HG02973 (cell line): ENCODE measurements around the gene ZFPL1.
"Not testable (repeated sequence)": the region's sequence is repeated elsewhere in the genome, so short reads cannot be mapped to it uniquely, and the experiment has no call there.

Source experiments
- ATAC-seq: cut with Tn5 transposase; IDR thresholded peaks from one replicate; pipeline ENCODE4 v1.9.1; 2021; ENCODE audit warnings: moderate library complexity; ENCODE audit not compliant: unreplicated experiment

Gene ZFPL1

GRCh38 chr11:65113839-65114238 is 29.8 kb downstream of the ZFPL1 start:
- ATAC-seq, result no peak

GRCh38 chr11:65114538-65115171 is 30.6 kb downstream of the ZFPL1 start:
- no peak for ATAC-seq

- ATAC-seq, result no peak
Observed at GRCh38 chr11:65115361-65116082, 31.5 kb downstream of the ZFPL1 start.

GRCh38 chr11:65116370-65117205 is 32.6 kb downstream of the ZFPL1 start:
- no peak for ATAC-seq

- ATAC-seq, result peak; percentile 48
Observed at GRCh38 chr11:65117206-65118096, 33.4 kb downstream of the ZFPL1 start, which contains the start of gene ZNHIT2. Gene ZNHIT2, minus strand, starts transcription at chr11:65117701. Its CDS starts 48 bp downstream, at chr11:65117653.

GRCh38 chr11:65118097-65118837 is 34.2 kb downstream of the ZFPL1 start:
- no peak for ATAC-seq

- not testable (repeated sequence) for ATAC-seq
Observed at GRCh38 chr11:65118891-65119669, 35.1 kb downstream of the ZFPL1 start.

- ATAC-seq, result no peak
Observed at GRCh38 chr11:65119670-65119995, 35.6 kb downstream of the ZFPL1 start.

- ATAC-seq, result no peak
Observed at GRCh38 chr11:65120831-65121230, 36.8 kb downstream of the ZFPL1 start.

GRCh38 chr11:65121447-65121864 is 37.4 kb downstream of the ZFPL1 start:
- no peak for ATAC-seq

GRCh38 chr11:65121865-65122696 is 38.1 kb downstream of the ZFPL1 start, which contains the start of the genes FAU and MRPL49:
Gene FAU, minus strand, starts transcription at chr11:65122134. Its CDS starts 321 bp downstream, at chr11:65121813.
Gene MRPL49, plus strand, starts transcription at chr11:65122321. Its CDS starts 26 bp downstream, at chr11:65122347.
- peak; percentile 51 for ATAC-seq

- no peak for ATAC-seq
Observed at GRCh38 chr11:65124480-65125196, 40.6 kb downstream of the ZFPL1 start.

- no peak for ATAC-seq
Observed at GRCh38 chr11:65125197-65126056, 41.4 kb downstream of the ZFPL1 start.

GRCh38 chr11:65126624-65127274 is 42.7 kb downstream of the ZFPL1 start:
- ATAC-seq, result no peak

GRCh38 chr11:65127473-65128181 is 43.6 kb downstream of the ZFPL1 start:
- ATAC-seq, result no peak
